Activated CD8-positive, alpha-beta memory T cell treated with anti-CD3 and anti-CD28 coated beads for 1 hour (primary cell): ENCODE data around the gene MAP2K5.
A peak's percentile ranks its signal among the peaks of the same experiment; 100 is the strongest.

Experiments
- DNase-seq, 2 donors: peaks; one replicate each; pipeline ENCODE4 v3.0.0-alpha.2; 2020; ENCODE audit warnings: low read depth in 1 of 2; ENCODE audit errors: extremely low read depth in 1 of 2

MAP2K5 gene

DNA sequence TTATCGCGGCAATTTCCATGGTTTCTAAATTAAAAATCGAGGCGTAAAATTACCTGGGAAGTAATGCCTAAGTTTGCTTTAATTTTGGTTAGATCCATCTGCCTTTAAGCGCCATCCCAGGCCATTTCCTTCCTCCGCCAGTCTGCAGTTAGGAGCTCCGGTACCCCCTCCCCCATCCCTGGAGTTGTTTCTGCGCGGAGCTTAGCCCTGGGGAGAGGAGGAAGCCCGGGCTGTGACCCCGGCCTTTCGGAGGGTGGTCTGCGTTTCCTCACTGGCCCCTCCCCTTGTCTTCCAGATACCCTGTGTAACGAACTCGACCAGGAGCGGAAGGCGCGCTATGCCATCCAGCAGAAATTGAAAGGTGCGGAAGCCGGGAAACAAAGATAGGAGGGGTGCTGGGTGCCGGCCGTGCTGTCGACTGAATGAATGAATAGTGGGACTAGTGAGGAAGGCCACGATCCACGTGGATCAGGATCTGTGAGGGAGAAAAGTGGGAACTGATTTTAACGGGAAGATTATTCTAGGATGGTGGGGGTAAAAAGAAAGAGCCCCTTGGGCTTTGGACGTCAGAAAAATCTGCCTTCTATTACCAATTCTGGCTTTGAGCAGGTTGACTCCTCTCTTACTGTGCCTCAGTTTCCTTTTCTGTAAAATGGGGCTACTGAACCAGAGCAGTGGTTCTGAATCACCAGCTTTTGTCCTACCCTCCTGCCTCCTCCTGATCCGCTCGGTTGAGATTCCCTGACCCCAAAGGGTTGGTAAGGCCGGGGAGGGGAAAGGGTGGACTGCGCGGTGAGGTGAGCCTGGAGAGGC lies 290.6 kb downstream of the MAP2K5 start:
- DNase-seq: no peak

DNA sequence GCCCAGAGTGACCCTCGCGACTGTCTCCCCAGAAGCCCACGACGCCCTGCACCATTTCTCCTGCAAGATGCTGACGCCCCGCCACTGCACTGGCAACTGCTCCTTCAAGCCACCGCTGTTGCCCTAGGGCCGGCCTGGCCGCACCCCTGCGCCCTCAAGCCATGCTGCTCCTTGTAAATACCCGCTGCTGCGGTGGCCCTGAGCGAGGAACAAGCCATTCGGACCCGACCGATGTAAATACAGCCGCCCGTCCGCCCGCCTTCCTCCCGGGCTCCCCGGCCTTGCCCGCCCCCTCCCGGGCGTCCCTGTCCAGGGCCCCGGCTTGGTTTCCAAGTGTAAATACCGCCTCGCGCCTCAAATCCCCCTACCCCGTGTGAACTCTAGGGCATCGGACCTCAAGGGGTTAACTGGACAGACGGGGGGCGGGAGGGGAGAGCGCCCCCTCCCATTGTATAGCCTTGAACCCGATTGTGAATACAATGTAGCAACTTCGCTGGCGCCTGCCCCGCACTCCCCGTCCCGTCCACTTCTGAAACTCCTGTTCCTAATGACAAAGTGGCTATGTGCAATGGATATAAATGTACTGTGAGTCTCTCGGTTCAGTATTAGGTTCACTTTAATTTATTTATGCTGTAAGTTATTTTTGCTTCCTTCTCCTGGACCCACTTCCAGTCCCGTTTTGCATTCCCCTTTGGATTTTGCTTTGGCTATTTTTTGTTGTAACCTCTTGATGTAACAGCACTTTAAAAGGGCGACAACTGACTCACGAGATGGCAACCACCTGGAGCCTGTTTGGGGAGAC lies 291.4 kb downstream of the MAP2K5 start:
- DNase-seq: no peak

DNA sequence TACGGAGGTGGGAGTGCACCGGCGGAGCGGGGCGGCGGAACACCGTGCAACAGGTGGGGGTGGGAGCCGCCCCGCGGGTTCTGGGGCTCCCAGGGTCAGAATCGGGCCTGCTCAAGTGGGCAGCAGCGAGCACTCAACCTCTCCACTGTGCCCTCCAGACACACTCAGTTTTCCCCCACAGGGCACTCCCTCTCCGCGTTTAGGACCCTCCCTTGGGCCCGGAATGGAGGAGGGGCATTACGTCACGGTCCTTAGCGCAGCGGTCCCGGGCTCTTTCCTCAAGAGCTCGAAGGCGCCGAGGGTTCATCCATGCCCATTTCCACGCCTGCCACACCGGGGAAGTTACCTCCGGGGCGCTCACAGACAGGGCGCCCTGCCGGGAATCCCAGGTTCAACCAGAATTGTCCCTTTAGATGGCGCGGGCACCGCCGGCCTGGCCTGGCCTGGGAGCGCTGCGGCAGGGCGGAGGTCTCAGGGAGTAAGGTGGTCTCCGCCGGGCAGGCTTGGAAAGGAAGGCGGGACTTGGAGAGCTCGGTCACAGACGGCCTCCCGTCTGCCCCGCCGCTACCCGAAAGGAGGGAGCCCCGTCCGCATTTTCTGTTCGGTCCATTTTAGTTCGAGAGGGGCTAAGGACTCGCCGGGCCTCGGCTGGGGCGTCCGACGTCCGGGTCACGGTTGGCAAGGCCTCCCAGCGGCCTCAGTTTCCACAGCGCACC lies 292.2 kb downstream of the MAP2K5 start:
- no peak for DNase-seq

DNA sequence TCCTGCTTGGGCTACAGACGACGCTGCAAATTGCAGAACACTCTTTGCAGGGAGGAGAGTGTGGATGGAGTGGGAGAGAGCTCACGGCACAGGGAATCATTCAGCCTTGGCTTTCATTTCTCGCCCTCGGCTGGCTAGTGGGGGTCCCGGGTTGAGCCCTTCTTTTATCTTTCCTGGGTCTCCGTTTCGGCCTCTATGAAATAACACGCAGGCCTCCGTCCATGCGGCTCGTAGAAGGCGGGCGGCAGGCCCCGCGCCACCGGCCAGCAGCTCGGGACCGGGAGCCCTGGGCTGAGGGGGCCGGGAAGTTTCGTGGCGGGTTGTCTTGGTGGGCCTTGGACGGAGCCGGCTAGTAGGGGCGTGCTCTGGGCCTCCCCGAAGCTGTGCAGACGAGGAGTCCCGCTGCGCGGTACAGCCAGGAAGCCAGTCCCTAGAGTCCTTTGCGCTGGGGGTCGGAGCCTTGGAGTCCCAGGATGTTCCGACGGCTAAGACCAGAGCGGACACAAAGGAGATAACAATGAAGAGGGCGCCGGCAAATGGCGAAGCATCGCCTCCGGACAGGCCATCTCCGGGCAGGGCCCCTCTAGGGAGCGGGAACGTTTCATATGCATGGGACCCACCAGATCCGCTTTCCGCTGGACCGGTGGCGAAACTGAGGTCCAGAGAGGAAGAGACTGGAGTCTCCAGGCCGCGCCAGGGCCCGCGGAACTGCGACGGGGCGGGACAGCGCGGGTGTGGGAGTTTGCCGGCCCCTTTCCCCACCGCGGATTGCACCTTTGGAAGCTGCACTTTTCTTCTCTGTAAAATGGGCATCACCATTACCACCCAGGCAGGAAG lies 293.0 kb downstream of the MAP2K5 start:
- no peak for DNase-seq

DNA sequence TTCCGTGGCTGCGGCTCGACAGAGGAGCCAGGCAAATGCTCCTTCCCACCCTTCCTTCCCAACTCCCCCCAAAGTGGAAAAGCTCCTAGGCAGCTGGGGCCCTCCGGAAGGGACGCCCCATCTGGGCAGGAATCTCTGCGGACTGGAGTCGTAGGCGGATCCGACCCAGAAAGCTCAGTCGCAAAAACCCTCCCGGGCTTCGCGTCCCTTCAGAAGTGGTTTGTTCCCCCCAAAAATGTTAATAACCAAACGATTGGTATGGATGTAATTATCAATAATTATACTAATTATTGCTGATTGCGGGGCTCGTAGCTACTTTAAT lies 293.6 kb downstream of the MAP2K5 start:
- no peak for DNase-seq

DNA sequence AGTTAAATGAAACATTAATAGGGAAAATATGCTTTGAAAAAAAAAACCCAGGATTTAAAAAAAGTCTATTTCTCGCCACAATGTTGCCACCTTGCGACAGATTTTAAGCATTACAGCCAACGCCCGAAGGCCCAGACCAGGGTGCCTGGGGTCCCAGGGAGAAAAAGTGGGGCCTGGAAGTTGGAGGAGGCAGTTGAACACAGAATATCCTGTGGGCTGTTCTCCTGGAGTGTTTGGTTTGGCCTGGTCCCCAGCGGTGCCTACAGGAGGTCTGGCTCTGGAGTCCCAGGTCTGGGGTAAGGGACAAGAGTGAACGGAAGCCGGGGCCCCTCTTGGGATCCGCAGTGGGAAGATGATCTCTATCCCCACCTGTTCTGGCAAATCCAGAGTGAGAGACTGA lies 294.0 kb downstream of the MAP2K5 start:
- no peak for DNase-seq

DNA sequence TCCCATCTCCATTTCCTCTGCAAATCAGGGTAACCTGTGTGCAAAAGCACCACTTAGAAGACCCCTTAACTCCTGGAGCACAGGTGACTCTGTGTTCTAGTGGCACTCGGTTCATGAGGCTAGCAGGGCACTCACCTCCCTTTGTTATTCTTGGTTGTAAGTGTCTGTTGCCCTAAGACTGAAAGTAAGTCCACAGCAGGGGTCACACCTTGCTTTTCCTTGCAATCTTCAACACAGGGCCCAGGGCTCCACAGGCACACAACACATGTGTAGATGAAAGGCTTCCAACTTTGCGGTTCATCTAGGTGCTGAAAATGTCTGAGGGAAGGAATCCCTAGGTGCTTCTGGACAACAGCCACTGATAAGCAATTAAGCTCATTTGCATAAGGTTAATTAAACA lies 294.5 kb downstream of the MAP2K5 start:
- no peak for DNase-seq

DNA sequence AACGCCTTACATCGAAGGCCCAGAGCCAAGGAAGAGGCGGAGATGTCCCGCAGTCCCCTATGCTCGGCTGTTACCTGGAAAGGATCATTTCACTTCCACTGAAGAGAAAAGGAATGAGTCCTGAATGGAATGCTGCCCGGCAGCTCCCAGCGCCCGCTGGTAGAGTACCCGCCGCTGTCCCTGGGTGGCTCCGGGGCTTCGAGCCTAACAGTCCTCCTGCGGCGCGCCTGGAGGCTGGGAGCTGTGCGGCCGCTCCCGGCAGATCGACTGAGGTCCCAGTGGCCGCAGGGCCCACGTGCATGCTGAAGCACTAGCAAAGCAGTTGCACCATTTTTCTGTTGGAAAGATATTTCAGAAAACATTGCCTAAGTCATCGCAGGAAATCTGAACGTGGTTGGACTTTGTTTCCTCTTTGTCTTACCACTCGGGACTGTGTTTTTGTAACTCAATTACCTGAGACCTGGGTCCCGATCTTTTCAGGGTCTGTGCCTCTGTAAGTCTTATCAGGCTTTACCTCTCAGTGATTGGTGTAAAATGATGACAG lies 296.4 kb downstream of the MAP2K5 start:
- DNase-seq: no peak

DNA sequence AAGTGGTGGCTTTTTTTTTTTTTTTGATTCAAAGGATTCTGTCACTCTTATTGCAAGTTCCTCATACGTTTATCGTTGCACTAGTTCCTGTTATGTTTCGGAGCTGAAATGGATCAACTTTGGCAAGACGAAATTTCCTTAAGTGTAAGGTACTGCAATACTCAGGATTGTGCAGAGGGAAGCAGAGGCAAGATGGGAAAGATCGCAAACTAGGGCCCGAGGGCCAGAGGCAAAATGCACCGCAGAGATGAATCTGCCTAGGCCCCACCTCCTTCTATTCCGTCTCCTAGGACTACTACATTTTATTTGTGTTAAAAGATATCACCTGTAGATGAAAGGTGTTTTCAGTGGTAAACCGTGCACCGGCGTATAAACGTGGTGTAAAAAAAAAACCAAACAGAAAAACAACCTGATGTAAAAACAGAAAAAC lies 297.0 kb downstream of the MAP2K5 start:
- DNase-seq: no peak

DNA sequence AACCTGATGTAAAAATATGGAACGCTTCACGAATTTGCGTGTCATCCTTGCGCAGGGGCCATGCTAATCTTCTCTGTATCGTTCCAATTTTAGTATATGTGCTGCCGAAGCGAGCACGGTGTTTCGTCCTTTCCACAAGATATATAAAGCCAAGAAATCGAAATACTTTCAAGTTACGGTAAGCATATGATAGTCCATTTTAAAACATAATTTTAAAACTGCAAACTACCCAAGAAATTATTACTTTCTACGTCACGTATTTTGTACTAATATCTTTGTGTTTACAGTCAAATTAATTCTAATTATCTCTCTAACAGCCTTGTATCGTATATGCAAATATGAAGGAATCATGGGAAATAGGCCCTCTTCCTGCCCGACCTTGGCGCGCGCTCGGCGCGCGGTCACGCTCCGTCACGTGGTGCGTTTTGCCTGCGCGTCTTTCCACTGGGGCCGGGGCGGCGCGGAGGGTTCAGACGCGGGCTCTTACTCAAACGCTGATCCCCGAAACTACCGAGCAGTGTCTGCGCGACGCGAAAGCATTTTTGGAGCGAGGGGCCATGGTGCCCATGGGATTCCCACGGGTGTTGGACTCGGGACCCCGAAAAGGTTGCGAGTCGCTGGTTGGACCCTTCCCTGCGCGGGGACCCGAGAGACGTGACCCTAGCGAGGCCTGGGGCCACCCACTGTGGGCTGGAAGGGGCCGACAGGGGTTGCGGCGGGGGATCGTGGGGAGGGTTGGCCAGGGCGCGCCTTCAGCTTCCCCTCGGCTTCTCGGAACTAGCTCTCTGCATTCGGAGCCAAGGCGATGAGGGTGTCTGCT lies 297.6 kb downstream of the MAP2K5 start, which contains the start of gene RNU6-1:
Gene RNU6-1, minus strand, starts transcription at position 117 of the 820 bp plus-strand sequence.
- peak; percentile 88 to 93 for DNase-seq

DNA sequence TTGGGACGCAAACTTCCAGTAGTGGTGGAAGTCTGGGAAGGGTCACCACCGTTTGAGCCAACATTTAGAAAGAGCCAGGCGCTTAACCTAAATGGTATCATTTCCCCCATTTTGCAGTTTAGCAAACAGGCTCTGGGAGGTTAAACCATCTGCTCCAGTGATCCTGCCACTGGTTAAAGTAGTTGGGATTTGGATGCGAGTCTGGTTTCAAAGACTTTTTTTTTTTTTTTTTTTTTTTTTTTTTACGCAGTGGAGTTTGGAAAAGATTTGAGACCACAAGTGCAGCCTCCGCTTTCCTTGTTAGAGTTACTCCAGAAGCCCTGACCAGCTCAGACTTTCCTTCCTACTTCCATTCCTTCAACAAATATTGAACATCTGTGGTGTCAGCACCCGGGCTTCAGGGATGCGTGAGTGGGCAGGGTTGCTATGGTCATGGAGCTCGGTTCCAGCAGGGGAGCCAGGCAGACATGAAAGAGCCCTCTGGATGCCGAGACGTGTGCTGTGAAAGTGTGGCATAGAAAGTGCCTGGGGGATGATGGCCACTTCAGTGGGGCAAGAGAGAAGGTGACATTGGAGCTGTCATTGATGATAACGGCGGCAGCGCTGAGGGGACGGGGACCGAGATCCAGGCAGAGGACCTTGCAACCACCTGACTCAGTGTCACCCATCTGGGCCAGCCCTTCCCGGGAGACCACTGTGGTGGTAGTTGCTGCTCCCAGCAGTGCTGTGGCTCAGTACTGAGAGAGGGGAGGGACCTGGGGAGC lies 298.4 kb downstream of the MAP2K5 start:
- no peak for DNase-seq

DNA sequence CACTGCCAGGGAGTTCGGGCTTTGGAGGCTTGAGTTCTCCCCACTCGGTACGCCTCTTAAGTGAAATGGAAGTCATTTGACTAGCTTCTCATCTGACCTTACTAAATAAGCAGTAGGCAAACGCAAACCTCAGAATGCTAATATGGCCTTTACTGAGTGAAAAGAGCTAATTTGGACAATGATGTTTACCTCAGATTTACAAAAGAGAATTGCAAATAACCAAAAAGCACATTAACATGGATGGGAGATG lies 298.9 kb downstream of the MAP2K5 start:
- DNase-seq: no peak

DNA sequence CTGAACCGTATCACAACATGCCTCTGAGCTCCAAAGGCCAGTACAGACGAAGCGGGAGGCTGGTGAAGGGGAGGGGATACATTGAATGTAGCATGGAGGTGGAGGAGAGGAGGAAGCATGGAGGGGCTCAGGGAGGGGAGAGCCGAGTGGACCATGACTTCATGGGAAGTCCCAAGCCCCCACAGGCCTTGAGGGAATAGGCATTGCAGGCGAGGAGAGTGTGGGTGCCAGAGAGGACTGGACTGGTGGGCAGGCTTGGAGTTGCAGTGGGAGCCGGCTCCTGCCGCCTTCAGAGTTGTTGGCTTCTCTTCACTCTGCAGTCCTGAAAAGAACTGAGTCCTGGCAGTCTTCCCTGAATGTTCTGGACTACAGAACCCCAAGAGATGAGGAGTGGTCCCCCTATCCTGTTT lies 300.6 kb downstream of the MAP2K5 start:
- no peak for DNase-seq

DNA sequence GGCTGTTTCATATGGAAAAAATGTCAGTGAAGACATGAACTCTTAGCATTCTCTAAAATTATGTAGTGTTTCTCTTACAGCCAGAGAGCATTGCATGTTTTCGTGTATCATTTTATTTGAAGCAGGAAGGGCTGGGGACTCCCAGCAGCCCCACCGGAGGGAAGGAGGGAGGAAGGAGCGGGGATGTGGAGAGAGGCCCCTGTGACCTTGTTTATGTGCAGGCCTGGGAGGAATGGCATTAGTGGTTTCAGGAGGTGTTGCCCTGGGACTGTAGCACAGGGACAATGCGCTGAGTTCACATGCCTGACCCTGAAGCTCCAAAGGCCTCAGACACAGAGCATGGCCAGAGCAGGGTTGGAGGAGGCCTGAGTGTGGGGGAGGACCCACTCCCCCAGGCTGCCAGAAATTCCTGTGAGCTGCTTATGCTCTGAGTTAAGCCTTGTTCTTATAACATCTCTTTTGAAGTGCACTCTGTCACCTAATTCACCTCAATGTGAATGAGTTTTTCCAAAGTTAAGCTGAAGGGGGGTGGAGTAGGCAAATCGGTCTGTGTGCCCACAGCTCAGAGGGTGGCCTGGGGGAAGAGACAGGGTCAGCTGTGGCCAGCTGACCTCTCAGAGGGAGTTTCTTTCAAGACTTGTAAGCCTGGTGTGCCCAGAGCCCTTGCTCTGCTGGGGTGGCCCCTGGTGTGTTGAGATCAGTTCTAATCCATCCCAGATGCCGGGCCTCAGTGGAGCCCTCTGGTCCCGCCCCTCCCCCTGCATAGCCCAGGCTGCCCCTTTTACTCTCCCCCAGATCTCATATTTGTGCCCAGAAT lies 301.3 kb downstream of the MAP2K5 start:
- no peak for DNase-seq

DNA sequence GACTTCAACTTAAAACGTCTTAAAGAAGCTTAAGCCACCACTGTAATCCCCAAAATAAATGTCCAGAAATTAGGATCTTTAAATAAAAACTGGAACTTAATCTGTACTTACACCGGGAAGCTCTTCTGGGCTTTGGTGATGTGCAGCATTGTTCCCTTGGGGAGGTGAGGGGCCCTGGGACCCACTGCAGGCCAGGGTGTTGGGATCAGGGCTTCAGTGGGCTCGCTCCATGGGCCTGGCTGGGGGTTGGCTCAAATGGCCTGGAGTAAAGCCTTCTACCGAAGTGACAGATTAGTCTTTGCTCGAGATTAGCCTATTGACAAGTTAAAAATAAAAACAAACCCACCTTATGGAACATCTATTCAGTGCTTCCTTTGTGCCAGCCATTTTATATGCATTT lies 303.5 kb downstream of the MAP2K5 start:
- DNase-seq: no peak

DNA sequence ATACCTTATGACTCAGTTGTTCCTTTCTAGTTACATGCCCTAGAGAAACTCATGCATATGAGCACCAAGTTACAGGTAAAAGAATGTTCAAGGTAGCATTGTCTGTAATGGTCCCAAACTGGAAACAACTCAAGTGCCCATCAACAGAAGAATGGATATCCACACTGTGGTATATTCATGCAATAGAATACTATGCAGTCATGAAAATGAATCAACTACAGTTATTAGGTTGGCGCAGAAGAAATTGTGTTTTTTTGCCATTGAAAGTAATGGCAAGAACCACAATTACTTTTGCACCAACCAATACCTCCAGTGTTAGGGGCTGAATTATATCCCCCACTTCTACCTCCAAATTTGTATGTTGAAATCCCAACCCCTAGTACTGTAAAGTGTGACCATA lies 307.0 kb downstream of the MAP2K5 start:
- DNase-seq: no peak

DNA sequence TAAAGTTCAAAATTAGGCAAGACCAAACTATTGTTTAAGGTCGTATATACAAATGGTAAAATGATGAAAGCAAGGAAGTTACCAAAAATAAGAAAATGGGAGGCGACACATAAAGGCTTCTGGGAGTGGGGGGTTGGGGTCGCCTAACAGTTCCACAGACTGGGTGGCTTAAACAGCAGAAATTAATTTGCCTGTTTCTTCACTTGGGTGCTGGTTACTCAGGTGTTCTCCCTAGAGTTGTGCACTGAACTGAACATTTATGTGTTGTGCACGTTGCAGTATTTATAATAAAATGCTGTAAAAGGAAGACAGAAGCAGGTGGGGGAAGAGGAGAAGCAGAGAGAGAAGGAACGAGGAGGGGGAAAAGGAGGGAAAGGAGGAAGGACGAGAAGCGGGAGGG lies 307.8 kb downstream of the MAP2K5 start:
- DNase-seq: no peak

DNA sequence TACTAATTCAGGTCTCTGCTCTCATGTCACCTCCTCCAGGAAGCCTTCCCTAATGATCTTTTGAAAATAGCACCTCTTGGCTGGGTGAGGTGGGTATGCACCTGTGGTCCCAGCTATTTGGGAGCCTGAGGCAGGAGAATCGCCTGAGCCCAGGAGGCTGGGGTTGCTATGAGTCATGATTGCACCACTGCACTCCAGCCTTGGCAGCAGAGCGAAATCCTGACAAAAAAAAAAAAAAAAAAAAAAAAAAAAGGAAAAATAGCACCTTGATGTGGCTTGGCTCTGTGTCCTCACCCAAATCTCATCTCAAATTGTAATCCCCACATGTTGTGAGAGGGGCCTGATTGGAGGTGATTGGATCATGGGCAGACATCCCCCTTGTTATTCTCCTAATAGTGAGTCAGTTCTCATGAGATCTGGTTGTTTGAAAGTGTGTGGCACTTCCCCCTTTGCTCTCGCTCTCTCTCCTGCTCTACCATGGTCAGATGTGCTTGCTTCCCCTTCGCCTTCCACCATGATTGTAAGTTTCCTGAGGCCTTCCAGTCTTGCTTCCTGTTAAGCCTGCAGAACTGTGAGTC lies 308.6 kb downstream of the MAP2K5 start:
- DNase-seq: no peak
